ENCODE measurements around the gene GJA1. TPM values are rescaled to one million over a fixed set of nuclear protein-coding genes. Genes with fewer than 3 reads are reported as not detected.

The GJA1 gene
- polyA plus RNA-seq, 1 of the 3 experiments (the other 2 are of a cell fraction), result 23.5 TPM

DNA sequence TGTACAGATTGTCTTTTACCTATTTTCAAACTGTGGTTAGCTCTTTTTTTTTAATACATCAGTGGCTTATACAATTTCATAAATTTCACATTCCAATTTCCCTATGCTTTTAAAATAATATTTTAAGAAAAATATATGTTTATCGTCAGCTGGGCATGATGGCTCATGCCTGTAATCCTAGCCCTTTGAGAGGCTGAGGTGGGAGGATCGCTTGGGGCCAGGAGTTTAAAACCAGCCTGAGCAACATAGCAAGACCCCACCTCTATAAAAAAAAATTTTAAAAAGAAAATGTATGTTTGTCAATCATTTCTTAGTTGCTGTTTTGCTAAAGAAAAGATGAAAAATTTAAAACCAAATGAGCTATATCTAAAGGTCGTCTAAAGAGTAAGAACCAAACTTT is 3.4 kb downstream of the GJA1 start:
- Histone ChIP-seq H3F3A (replicated peaks; ENCODE audit: insufficient read depth) (peaks cover 11% of the 10 kb centered on the region), H3K36me3 (replicated peaks in 1 of 2; ENCODE audit: control insufficient read depth in 1 of 2, insufficient read depth in 2 of 2, low read length in 1 of 2) (peaks cover 0 to 5% of the 10 kb centered on the region in 2 experiments), H3K4me3 (ENCODE audit: low read depth in 2 of 2, low read length in 1 of 2) (peak overlapping the region in 1 of 2 experiments; percentile 86; a peak in 1 of 4 replicates), H2AFZ (ENCODE audit: low read depth) (no peak overlapping the region), H3K9ac (peak overlapping the region; percentile 97), H3K79me2 (ENCODE audit: insufficient read depth) (peaks cover 84% of the 10 kb centered on the region), H3K27ac (ENCODE audit: low read depth in 2 of 2, low read length in 1 of 2) (peak overlapping the region in 1 of 2 experiments; percentile 89; a peak in 2 of 4 replicates), H3K4me1 (ENCODE audit: control insufficient read depth in 1 of 2, insufficient read depth in 2 of 2, low read depth in 1 of 2, low read length in 1 of 2) (peaks cover 4 to 33% of the 10 kb centered on the region in 2 experiments), H3K4me2 (peak overlapping the region; percentile 95), H3K9me3 (no peaks in the 10 kb centered on the region), H3K9me2 (no peaks in the 10 kb centered on the region), H3K27me3 (ENCODE audit: insufficient read depth) (no peaks in the 10 kb centered on the region), H4K20me1 (ENCODE audit: insufficient read depth) (peaks cover 15% of the 10 kb centered on the region)
- DNase-seq, result no peak
- TF ChIP-seq CHD2 (IDR thresholded peaks at IDR 0.05; ENCODE audit: low read length, partially characterized antibody) (no peak), FOXJ3 (CRISPR knock-in tag; IDR thresholded peaks at IDR 0.05) (no peak), TAF1 (IDR thresholded peaks at IDR 0.05; ENCODE audit: borderline replicate concordance, low read depth, low read length) (no peak), GATA2 (CRISPR knock-in tag; IDR thresholded peaks at IDR 0.05) (no peak), RCOR1 (IDR thresholded peaks at IDR 0.05; ENCODE audit: low read length) (no peak), FOSL2 (IDR thresholded peaks at IDR 0.05; ENCODE audit: borderline replicate concordance, low read depth) (no peak), EZH2phosphoT487 (IDR thresholded peaks at IDR 0.05; ENCODE audit: borderline replicate concordance, low read depth) (no peak), EP300 (IDR thresholded peaks at IDR 0.05; ENCODE audit: borderline replicate concordance in 1 of 2, low read depth in 1 of 2, low read length in 1 of 2) (no peak), RFX5 (IDR thresholded peaks at IDR 0.05; ENCODE audit: low read length) (no peak), RXRA (IDR thresholded peaks at IDR 0.05; ENCODE audit: borderline replicate concordance, low read depth) (no peak), ELF1 (IDR thresholded peaks at IDR 0.05) (no peak), SIN3A (IDR thresholded peaks at IDR 0.05; ENCODE audit: borderline replicate concordance, low read depth, low read length) (no peak), TEAD4 (IDR thresholded peaks at IDR 0.05; ENCODE audit: borderline replicate concordance, insufficient read depth) (no peak), YY1 (IDR thresholded peaks at IDR 0.05; ENCODE audit: low read depth) (no peak)
- TF ChIP-seq, protein P1, sequence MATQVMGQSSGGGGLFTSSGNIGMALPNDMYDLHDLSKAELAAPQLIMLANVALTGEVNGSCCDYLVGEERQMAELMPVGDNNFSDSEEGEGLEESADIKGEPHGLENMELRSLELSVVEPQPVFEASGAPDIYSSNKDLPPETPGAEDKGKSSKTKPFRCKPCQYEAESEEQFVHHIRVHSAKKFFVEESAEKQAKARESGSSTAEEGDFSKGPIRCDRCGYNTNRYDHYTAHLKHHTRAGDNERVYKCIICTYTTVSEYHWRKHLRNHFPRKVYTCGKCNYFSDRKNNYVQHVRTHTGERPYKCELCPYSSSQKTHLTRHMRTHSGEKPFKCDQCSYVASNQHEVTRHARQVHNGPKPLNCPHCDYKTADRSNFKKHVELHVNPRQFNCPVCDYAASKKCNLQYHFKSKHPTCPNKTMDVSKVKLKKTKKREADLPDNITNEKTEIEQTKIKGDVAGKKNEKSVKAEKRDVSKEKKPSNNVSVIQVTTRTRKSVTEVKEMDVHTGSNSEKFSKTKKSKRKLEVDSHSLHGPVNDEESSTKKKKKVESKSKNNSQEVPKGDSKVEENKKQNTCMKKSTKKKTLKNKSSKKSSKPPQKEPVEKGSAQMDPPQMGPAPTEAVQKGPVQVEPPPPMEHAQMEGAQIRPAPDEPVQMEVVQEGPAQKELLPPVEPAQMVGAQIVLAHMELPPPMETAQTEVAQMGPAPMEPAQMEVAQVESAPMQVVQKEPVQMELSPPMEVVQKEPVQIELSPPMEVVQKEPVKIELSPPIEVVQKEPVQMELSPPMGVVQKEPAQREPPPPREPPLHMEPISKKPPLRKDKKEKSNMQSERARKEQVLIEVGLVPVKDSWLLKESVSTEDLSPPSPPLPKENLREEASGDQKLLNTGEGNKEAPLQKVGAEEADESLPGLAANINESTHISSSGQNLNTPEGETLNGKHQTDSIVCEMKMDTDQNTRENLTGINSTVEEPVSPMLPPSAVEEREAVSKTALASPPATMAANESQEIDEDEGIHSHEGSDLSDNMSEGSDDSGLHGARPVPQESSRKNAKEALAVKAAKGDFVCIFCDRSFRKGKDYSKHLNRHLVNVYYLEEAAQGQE (IDR thresholded peaks at IDR 0.05; ENCODE audit: low read depth, low read length), result no peak
- TF ChIP-seq, protein P2, sequence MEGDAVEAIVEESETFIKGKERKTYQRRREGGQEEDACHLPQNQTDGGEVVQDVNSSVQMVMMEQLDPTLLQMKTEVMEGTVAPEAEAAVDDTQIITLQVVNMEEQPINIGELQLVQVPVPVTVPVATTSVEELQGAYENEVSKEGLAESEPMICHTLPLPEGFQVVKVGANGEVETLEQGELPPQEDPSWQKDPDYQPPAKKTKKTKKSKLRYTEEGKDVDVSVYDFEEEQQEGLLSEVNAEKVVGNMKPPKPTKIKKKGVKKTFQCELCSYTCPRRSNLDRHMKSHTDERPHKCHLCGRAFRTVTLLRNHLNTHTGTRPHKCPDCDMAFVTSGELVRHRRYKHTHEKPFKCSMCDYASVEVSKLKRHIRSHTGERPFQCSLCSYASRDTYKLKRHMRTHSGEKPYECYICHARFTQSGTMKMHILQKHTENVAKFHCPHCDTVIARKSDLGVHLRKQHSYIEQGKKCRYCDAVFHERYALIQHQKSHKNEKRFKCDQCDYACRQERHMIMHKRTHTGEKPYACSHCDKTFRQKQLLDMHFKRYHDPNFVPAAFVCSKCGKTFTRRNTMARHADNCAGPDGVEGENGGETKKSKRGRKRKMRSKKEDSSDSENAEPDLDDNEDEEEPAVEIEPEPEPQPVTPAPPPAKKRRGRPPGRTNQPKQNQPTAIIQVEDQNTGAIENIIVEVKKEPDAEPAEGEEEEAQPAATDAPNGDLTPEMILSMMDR (IDR thresholded peaks at IDR 0.05), result no peak
- TF ChIP-seq, protein P3, sequence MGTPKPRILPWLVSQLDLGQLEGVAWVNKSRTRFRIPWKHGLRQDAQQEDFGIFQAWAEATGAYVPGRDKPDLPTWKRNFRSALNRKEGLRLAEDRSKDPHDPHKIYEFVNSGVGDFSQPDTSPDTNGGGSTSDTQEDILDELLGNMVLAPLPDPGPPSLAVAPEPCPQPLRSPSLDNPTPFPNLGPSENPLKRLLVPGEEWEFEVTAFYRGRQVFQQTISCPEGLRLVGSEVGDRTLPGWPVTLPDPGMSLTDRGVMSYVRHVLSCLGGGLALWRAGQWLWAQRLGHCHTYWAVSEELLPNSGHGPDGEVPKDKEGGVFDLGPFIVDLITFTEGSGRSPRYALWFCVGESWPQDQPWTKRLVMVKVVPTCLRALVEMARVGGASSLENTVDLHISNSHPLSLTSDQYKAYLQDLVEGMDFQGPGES (IDR thresholded peaks at IDR 0.05; ENCODE audit: low read depth, low read length), result no peak
- TF ChIP-seq, protein P4, sequence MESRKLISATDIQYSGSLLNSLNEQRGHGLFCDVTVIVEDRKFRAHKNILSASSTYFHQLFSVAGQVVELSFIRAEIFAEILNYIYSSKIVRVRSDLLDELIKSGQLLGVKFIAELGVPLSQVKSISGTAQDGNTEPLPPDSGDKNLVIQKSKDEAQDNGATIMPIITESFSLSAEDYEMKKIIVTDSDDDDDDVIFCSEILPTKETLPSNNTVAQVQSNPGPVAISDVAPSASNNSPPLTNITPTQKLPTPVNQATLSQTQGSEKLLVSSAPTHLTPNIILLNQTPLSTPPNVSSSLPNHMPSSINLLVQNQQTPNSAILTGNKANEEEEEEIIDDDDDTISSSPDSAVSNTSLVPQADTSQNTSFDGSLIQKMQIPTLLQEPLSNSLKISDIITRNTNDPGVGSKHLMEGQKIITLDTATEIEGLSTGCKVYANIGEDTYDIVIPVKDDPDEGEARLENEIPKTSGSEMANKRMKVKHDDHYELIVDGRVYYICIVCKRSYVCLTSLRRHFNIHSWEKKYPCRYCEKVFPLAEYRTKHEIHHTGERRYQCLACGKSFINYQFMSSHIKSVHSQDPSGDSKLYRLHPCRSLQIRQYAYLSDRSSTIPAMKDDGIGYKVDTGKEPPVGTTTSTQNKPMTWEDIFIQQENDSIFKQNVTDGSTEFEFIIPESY (IDR thresholded peaks at IDR 0.05; ENCODE audit: borderline replicate concordance, low read depth), result no peak
- TF ChIP-seq, protein P5, sequence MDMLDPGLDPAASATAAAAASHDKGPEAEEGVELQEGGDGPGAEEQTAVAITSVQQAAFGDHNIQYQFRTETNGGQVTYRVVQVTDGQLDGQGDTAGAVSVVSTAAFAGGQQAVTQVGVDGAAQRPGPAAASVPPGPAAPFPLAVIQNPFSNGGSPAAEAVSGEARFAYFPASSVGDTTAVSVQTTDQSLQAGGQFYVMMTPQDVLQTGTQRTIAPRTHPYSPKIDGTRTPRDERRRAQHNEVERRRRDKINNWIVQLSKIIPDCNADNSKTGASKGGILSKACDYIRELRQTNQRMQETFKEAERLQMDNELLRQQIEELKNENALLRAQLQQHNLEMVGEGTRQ (IDR thresholded peaks at IDR 0.05; ENCODE audit: borderline replicate concordance, low read depth, low read length), result no peak
- POLR2A ChIA-PET, result no interaction called here
- 70% methylated on average over 3 of the region's 3 CpGs for WGBS (ENCODE audit: low lambda C conversion rate)
- CTCF ChIA-PET, result interaction anchor here (0.7 to 2.2 kb wide), 4 partner anchors 165 to 595 kb away, joined by 3 to 10 read pairs (median 4); no protein-coding TSS in a partner anchor

Data from SK-N-SH (cell line).